ENCODE data around the gene CBX7. TPM values are rescaled to one million over a fixed set of nuclear protein-coding genes. Genes with fewer than 3 reads are reported as not detected.

The CBX7 gene
- total and polyA plus RNA-seq, 2 of the 4 experiments (the other 2 are of a cell fraction), result 0.90 to 3.6 TPM

DNA sequence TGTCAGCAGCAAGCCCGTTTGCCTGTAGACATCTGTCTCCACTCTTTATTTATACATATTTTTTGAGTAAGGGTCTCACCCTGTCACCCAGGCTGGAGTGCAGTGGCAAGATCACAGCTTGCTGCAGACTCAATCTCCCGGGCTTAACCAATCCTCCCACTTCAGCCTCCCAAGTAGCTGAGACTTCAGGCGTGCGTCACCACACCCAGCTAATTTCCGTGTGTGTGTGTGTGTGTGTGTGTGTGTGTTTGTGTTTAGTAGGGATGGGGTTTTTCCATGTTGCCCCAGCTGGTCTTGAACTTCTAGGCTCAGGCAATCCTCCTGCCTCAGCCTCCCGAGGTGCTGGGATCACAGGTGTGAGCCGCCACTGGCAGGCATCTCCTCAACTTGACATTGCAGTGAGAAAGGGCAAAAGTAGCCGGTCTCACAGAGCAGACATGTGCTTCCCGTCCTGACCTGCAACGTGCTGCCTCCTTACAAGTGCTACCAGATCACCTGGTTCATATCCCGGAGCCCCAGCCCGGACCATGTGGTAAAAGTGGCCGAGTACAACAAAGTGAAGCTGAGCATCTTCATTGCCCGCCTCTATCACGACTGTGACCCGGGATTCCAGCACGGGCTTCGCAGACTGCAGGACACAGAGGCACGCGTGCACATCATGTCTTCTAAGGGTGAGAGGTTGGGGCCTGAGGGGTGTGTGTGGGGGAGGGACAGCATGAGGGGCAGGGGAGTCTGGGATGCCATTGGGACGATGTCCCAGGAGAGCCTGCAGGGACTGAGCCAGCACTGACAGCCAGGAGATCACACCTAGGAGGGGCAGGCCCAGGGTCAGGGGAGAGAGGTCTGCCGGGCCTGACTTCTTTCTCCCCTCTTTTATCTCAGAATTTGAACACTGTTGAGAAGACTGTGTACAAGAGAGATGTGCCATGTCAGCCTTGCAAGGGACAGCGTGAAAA is 61.1 kb downstream of the CBX7 start:
- CTCF ChIA-PET, result interaction anchor here (0.6 kb wide), 1 partner anchor 1304 kb away, joined by 3 read pairs; no protein-coding TSS in a partner anchor
- dilution Hi-C loops (cut with HindIII; ENCODE audit: low sequenced_read_pairs, unreplicated experiment), result no loop called here
- TF ChIP-seq MXI1 (IDR thresholded peaks at IDR 0.05; ENCODE audit: borderline replicate concordance, low read depth, low read length) (no peak), NFE2L2 (IDR thresholded peaks at IDR 0.05; ENCODE audit: low read depth, low read length) (no peak), SMC3 (IDR thresholded peaks at IDR 0.05; ENCODE audit: low read depth, low read length) (no peak), FOS (IDR thresholded peaks at IDR 0.05; ENCODE audit: low read depth, low read length) (no peak), CHD1 (IDR thresholded peaks at IDR 0.05; ENCODE audit: low read depth, low read length) (no peak), RCOR1 (IDR thresholded peaks at IDR 0.05; ENCODE audit: insufficient replicate concordance, low read length) (no peak), BHLHE40 (IDR thresholded peaks at IDR 0.05; ENCODE audit: low read depth, low read length) (no peak), POLR2A (IDR thresholded peaks at IDR 0.05; ENCODE audit: low read depth, low read length) (no peak), RAD21 (IDR thresholded peaks at IDR 0.05; ENCODE audit: low read length) (no peak), RFX5 (IDR thresholded peaks at IDR 0.05; ENCODE audit: low read depth, low read length) (no peak), MAZ (IDR thresholded peaks at IDR 0.05; ENCODE audit: borderline replicate concordance, low read depth, low read length) (no peak), MAFK (IDR thresholded peaks at IDR 0.05; ENCODE audit: low read depth, low read length) (no peak)
- TF ChIP-seq, protein P1, sequence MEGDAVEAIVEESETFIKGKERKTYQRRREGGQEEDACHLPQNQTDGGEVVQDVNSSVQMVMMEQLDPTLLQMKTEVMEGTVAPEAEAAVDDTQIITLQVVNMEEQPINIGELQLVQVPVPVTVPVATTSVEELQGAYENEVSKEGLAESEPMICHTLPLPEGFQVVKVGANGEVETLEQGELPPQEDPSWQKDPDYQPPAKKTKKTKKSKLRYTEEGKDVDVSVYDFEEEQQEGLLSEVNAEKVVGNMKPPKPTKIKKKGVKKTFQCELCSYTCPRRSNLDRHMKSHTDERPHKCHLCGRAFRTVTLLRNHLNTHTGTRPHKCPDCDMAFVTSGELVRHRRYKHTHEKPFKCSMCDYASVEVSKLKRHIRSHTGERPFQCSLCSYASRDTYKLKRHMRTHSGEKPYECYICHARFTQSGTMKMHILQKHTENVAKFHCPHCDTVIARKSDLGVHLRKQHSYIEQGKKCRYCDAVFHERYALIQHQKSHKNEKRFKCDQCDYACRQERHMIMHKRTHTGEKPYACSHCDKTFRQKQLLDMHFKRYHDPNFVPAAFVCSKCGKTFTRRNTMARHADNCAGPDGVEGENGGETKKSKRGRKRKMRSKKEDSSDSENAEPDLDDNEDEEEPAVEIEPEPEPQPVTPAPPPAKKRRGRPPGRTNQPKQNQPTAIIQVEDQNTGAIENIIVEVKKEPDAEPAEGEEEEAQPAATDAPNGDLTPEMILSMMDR (conservative IDR thresholded peaks at IDR 0.05; ENCODE audit: low read depth, low read length), result no peak
- TF ChIP-seq, protein P2, sequence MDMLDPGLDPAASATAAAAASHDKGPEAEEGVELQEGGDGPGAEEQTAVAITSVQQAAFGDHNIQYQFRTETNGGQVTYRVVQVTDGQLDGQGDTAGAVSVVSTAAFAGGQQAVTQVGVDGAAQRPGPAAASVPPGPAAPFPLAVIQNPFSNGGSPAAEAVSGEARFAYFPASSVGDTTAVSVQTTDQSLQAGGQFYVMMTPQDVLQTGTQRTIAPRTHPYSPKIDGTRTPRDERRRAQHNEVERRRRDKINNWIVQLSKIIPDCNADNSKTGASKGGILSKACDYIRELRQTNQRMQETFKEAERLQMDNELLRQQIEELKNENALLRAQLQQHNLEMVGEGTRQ (IDR thresholded peaks at IDR 0.05; ENCODE audit: low read depth, low read length), result no peak

More for the DNA sequence above, 61.1 kb downstream of the CBX7 start:
- Histone ChIP-seq H3K56ac (ENCODE audit: extremely low read depth, insufficient read depth, low read length) (no peak overlapping the region), H3K4me3 (ENCODE audit: insufficient read depth, low read depth, low read length) (no peak overlapping the region), H2BK15ac (ENCODE audit: low read depth, low read length) (no peak overlapping the region), H4K8ac (ENCODE audit: low read depth in 2 of 2, low read length in 2 of 2) (no peak overlapping the region), H2AK5ac (ENCODE audit: low read depth, low read length) (no peak overlapping the region), H2AK9ac (replicated peaks; ENCODE audit: low read depth, low read length, poor library complexity) (no peak overlapping the region), H4K5ac (ENCODE audit: low read depth, low read length) (no peak overlapping the region), H4K20me1 (ENCODE audit: insufficient read depth, low read length) (no peaks in the 10 kb centered on the region), H3K14ac (replicated peaks; ENCODE audit: low read depth, low read length) (no peak overlapping the region), H3K27ac (ENCODE audit: insufficient read depth, low read length) (no peak overlapping the region), H3K4me2 (ENCODE audit: low read depth, low read length) (no peak overlapping the region), H2AFZ (replicated peaks; ENCODE audit: low read length, poor library complexity) (no peak overlapping the region), H4K91ac (ENCODE audit: insufficient read depth, low read depth, low read length) (no peak overlapping the region), H3K4me1 (ENCODE audit: control insufficient read depth, insufficient read depth, low read length) (peaks cover 3% of the 10 kb centered on the region; the same call in 1 of the 2 replicates), H3K4ac (ENCODE audit: low read depth, low read length) (no peak overlapping the region), H3K9me3 (ENCODE audit: control insufficient read depth, insufficient read depth, low read length) (no peaks in the 10 kb centered on the region), H3K23ac (ENCODE audit: low read depth, low read length) (no peak overlapping the region), H3K79me1 (ENCODE audit: low read depth in 1 of 2, low read length in 2 of 2) (no peaks in the 10 kb centered on the region), H3K36me3 (ENCODE audit: control insufficient read depth, insufficient read depth, low read length) (no peaks in the 10 kb centered on the region), H2BK5ac (ENCODE audit: low read depth, low read length, poor library complexity, severe bottlenecking) (no peak overlapping the region), H2BK20ac (ENCODE audit: low read depth, low read length) (no peak overlapping the region), H3K9me1 (ENCODE audit: insufficient read depth, low read length) (no peaks in the 10 kb centered on the region), H3K9ac (ENCODE audit: low read depth, low read length) (no peak overlapping the region), H3K18ac (ENCODE audit: low read depth, low read length) (no peak overlapping the region), H3K27me3 (ENCODE audit: control insufficient read depth, insufficient read depth, low read length) (peaks cover 43% of the 10 kb centered on the region), H2BK120ac (ENCODE audit: low read depth, low read length) (no peak overlapping the region)
- WGBS, 2 experiments (ENCODE audit: extremely low coverage in 2 of 2, insufficient read length in 1 of 2), result 57% methylated on average over 9 of the region's 23 CpGs; no CpG with 5 or more reads in 1 of the 2 experiments
- DNase-seq (no peak), ATAC-seq (ENCODE audit: low read depth) (no peak)
- POLR2A ChIA-PET (ENCODE audit: unreplicated experiment), result no interaction called here
- in situ Hi-C loops (cut with MboI; ENCODE audit: low sequenced_read_pairs) (no loop called here), intact Hi-C loops (cut with micrococcal nuclease) (no loop called here)
- BruUV-seq (replicated peaks), result no TSS peak

Measured in IMR-90 (cell line).